Endothelial cell of umbilical vein (primary cell): Measurements from ENCODE around the gene IL10RB. TPM values are rescaled to one million over a fixed set of nuclear protein-coding genes. Genes with fewer than 3 reads are reported as not detected.

Experiments used
- BruUV-seq: library from RNA; stranded (reverse); fragments of 400-500 nt; replicated peaks from 2 replicates; lab custom pipeline; 2021; lab: Mats Ljungman, UMichigan
- CTCF ChIA-PET: fragments of 300-600, 350-600 bp; sonication (Branson Sonifier 250); formaldehyde crosslinking; loops from one replicate; lab custom pipeline; 2021; ENCODE audit warnings: antibody characterized with exemption, inconsistent platforms; lab: Charles Lee
- POLR2A ChIA-PET: fragments of 300-600, 350-600 bp; sonication (Branson Sonifier 250); formaldehyde crosslinking; loops from one replicate; lab custom pipeline; 2021; ENCODE audit warnings: antibody characterized with exemption, inconsistent platforms; lab: Charles Lee
- DNase-seq: peaks from one replicate; pipeline ENCODE4 v3.0.0-alpha.2; 2011; ENCODE audit warnings: low read depth, low spot score
- FAIRE-seq: peaks from 2 replicates; lab custom pipeline; 2011; peaks lifted over from hg19 to GRCh38; lab: Jason Lieb, UNC
- H2AFZ ChIP-seq: 2 replicates; pipeline ENCODE4 v1.6.0; 2012; ENCODE audit warnings: low read depth, low read length, control low read depth, inconsistent platforms
- H3K27ac ChIP-seq: 2 replicates; pipeline ENCODE4 v1.5.1; 2011; ENCODE audit warnings: low read depth, mild to moderate bottlenecking, control low read depth, low read length, moderate library complexity; ENCODE audit not compliant: insufficient read depth
- H3K27me3 ChIP-seq, 2 experiments: 2 replicates each; pipeline versions ENCODE4 v1.6.0 to v1.6.1; 2011; ENCODE audit warnings: low read length in 2 of 2, mixed read lengths in 1 of 2; ENCODE audit not compliant: control insufficient read depth in 2 of 2, insufficient read depth in 2 of 2
- H3K36me3 ChIP-seq, 2 experiments: 2 replicates in 1 of 2; 3 replicates in 1 of 2; pipeline ENCODE4 v1.5.1; 2011; ENCODE audit warnings: low read length in 2 of 2, mild to moderate bottlenecking in 1 of 2, moderate library complexity in 1 of 2; ENCODE audit not compliant: control insufficient read depth in 2 of 2, insufficient read depth in 2 of 2; ENCODE audit errors: extremely low read depth in 1 of 2
- H3K4me1 ChIP-seq: 3 replicates; pipeline ENCODE4 v1.5.1; 2011; ENCODE audit warnings: mild to moderate bottlenecking, low read length; ENCODE audit not compliant: control insufficient read depth, insufficient read depth; ENCODE audit errors: extremely low read depth
- H3K4me2 ChIP-seq: 2 replicates; pipeline ENCODE4 v1.6.1; 2011; ENCODE audit warnings: low read length, control low read depth, mixed read lengths; ENCODE audit not compliant: insufficient read depth
- H3K4me3 ChIP-seq, 3 experiments: fragments of 200-600 bp in 1 of 3; sonication (generic), shearing (Covaris generic) in 1 of 3; replicated peaks in 1 of 3; 2 replicates each; pipeline ENCODE4 v1.5.1; 2011 to 2016; ENCODE audit warnings: control low read depth in 3 of 3, low read length in 3 of 3, mild to moderate bottlenecking in 2 of 3, inconsistent platforms in 1 of 3, low read depth in 1 of 3, moderate library complexity in 1 of 3; ENCODE audit not compliant: insufficient read depth in 1 of 3
- H3K79me2 ChIP-seq: 2 replicates; pipeline ENCODE4 v1.6.0; 2012; ENCODE audit warnings: low read length, inconsistent platforms; ENCODE audit not compliant: control insufficient read depth, insufficient read depth
- H3K9ac ChIP-seq: replicated peaks from 2 replicates; pipeline ENCODE3; 2011; ENCODE audit warnings: low read length, control low read depth; ENCODE audit not compliant: insufficient read depth; ENCODE audit errors: extremely low read depth
- H3K9me1 ChIP-seq: replicated peaks from 3 replicates; pipeline ENCODE4 v1.6.0; 2011; ENCODE audit warnings: mild to moderate bottlenecking, low read length; ENCODE audit not compliant: control insufficient read depth, insufficient read depth; ENCODE audit errors: extremely low read depth
- H3K9me3 ChIP-seq: replicated peaks from 2 replicates; pipeline ENCODE4 v1.5.1; 2012; ENCODE audit warnings: low read length, inconsistent platforms; ENCODE audit not compliant: control insufficient read depth, insufficient read depth
- H4K20me1 ChIP-seq: replicated peaks from 2 replicates; pipeline ENCODE3; 2011; ENCODE audit warnings: mild to moderate bottlenecking, low read length; ENCODE audit not compliant: control insufficient read depth, insufficient read depth; ENCODE audit errors: extremely low read depth
- EZH2 ChIP-seq: IDR thresholded peaks from 2 replicates; pipeline ENCODE4 v1.6.1; 2012; ENCODE audit warnings: borderline replicate concordance, low read depth, mild to moderate bottlenecking, moderate library complexity, low read length, inconsistent platforms; ENCODE audit not compliant: severe bottlenecking
- FOS ChIP-seq: IDR thresholded peaks from 2 replicates; pipeline ENCODE4 v1.6.1; 2011; ENCODE audit warnings: mild to moderate bottlenecking, low read length, moderate library complexity, borderline replicate concordance; ENCODE audit not compliant: insufficient read depth
- GATA2 ChIP-seq: IDR thresholded peaks from 2 replicates; pipeline ENCODE4 v1.7.0; 2011; ENCODE audit warnings: low read depth, mild to moderate bottlenecking, moderate library complexity, mixed read lengths, low read length; ENCODE audit not compliant: insufficient read length, insufficient read depth
- JUN ChIP-seq: IDR thresholded peaks from 2 replicates; pipeline ENCODE4 v1.6.1; 2011; ENCODE audit warnings: borderline replicate concordance, low read depth; ENCODE audit not compliant: insufficient read length, insufficient read depth
- MYC ChIP-seq: IDR thresholded peaks from one replicate; pipeline ENCODE4 v1.6.1; 2011; ENCODE audit warnings: mild to moderate bottlenecking, low read depth, low read length
- POLR2A ChIP-seq: IDR thresholded peaks from 2 replicates; pipeline ENCODE4 v1.6.1; 2012; ENCODE audit warnings: low read depth, mild to moderate bottlenecking, control low read depth, low read length
- POLR2AphosphoS5 ChIP-seq: IDR thresholded peaks from 2 replicates; pipeline ENCODE4 v1.6.1; 2012; ENCODE audit warnings: low read depth, mild to moderate bottlenecking, control low read depth, low read length, moderate library complexity; ENCODE audit not compliant: insufficient read depth
- dilution Hi-C: fragments of 300-500 bp; cut with MboI; formaldehyde crosslinking; loops from one replicate; pipeline ENCODE4 v1.15.0; 2019; ENCODE audit warnings: low sequenced_read_pairs; ENCODE audit not compliant: extremely low pct_ligation_motif_present
- intact Hi-C: fragments of 100-400 bp; cut with micrococcal nuclease; formaldehyde crosslinking; loops from one replicate; pipeline ENCODE4 v1.10.0; 2022
- polyA plus RNA-seq, 4 experiments: library from polyadenylated mRNA; depleted of rRNA in 3 of 4; stranded (reverse) in 3 of 4; unstranded in 1 of 4; fragments of >200 nt; gene quantifications; 2 replicates each; pipeline versions ENCODE4 v1.2.1 to v1.2.3, GENCODE V29; 2011 to 2012; ENCODE audit warnings: missing spikeins in 1 of 4
- total RNA-seq: library from RNA; stranded (reverse); gene quantifications from 2 replicates; pipeline ENCODE4 v1.2.3, GENCODE V29; 2021
- TF ChIP-seq, protein P1 (sequence below), 2 donors: IDR thresholded peaks; 1 replicate in 1 of 2; 2 replicates in 1 of 2; pipeline ENCODE4 v1.5.1; 2011; ENCODE audit warnings: low read length in 2 of 2, mild to moderate bottlenecking in 2 of 2, moderate library complexity in 2 of 2, control low read depth in 1 of 2, inconsistent platforms in 1 of 2, low read depth in 1 of 2; ENCODE audit not compliant: insufficient read depth in 1 of 2; ENCODE audit errors: extremely low read depth in 1 of 2
- TF ChIP-seq, protein P2 (sequence below): IDR thresholded peaks from 2 replicates; pipeline ENCODE4 v1.6.1; 2011; ENCODE audit not compliant: insufficient read depth, insufficient read length

Gene IL10RB
- total and polyA plus RNA-seq, 2 donors (not counting 3 experiments of a cell fraction or from before 2014, with no cell fraction given) = 21.9 to 31.4 TPM

DNA sequence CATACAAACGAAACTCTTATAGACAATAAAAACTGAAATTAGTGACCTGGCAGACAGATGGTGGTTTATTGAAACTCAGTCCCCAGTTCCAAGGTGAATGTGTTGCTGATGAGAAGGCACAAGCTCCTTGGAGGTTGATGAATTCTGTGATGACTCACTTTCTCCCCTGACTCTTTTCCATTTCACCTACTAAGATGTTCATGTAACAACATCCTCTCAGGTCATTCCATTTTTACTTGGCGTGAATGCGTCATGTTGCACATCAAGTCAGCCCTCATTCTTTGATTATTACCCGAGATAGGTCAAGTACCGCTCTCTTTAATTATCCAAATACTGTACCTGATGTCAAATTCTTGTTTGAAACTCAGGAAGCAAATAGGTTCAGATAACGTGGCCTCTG is 10.1 kb upstream of the IL10RB start:
- no peaks in the 10 kb centered on the region for H3K27me3 ChIP-seq
- no peaks in the 10 kb centered on the region for H4K20me1 ChIP-seq
- ChIA-PET POLR2A (no interaction called here), CTCF (interaction anchor here (1.9 kb wide), 1 partner anchor 56 kb away, joined by 5 read pairs; no protein-coding TSS in a partner anchor)
- DNase-seq (no peak), FAIRE-seq (no peak)
- H2AFZ ChIP-seq = no peak overlapping the region
- H3K36me3 ChIP-seq = peaks cover 11 to 14% of the 10 kb centered on the region in 2 experiments
- H3K9me3 ChIP-seq = no peaks in the 10 kb centered on the region
- no peaks in the 10 kb centered on the region for H3K79me2 ChIP-seq
- intact Hi-C loops (no loop called here), dilution Hi-C loops (no loop called here)
- no peaks in the 10 kb centered on the region for H3K4me1 ChIP-seq
- no peak overlapping the region for H3K27ac ChIP-seq
- H3K4me2 ChIP-seq = no peak overlapping the region
- no peak overlapping the region for H3K9ac ChIP-seq
- TF ChIP-seq EZH2 (no peak), POLR2A (no peak), GATA2 (no peak), POLR2AphosphoS5 (no peak), JUN (no peak), MYC (no peak), FOS (no peak)
- TF ChIP-seq, protein P1, sequence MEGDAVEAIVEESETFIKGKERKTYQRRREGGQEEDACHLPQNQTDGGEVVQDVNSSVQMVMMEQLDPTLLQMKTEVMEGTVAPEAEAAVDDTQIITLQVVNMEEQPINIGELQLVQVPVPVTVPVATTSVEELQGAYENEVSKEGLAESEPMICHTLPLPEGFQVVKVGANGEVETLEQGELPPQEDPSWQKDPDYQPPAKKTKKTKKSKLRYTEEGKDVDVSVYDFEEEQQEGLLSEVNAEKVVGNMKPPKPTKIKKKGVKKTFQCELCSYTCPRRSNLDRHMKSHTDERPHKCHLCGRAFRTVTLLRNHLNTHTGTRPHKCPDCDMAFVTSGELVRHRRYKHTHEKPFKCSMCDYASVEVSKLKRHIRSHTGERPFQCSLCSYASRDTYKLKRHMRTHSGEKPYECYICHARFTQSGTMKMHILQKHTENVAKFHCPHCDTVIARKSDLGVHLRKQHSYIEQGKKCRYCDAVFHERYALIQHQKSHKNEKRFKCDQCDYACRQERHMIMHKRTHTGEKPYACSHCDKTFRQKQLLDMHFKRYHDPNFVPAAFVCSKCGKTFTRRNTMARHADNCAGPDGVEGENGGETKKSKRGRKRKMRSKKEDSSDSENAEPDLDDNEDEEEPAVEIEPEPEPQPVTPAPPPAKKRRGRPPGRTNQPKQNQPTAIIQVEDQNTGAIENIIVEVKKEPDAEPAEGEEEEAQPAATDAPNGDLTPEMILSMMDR (IDR thresholded peaks at IDR 0.05; ENCODE audit: extremely low read depth in 1 of 2, insufficient read depth in 1 of 2, low read depth in 1 of 2, low read length in 2 of 2) = no peak
- TF ChIP-seq, protein P2, sequence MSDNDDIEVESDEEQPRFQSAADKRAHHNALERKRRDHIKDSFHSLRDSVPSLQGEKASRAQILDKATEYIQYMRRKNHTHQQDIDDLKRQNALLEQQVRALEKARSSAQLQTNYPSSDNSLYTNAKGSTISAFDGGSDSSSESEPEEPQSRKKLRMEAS = no peak
- H3K9me1 ChIP-seq = no peaks in the 10 kb centered on the region
- BruUV-seq = no TSS peak
- no peak overlapping the region for H3K4me3 ChIP-seq
